Heart left ventricle (tissue), 13 donors: ENCODE results near the gene FAM163A.

Experiments used
- CTCF ChIP-seq, 12 donors: fragments of 200-600 bp; sonication (generic) in 4 of 12; IDR thresholded peaks; one replicate each; pipeline versions ENCODE4 v1.5.0 to v1.8.0; 2018 to 2022; ENCODE audit warnings: antibody characterized with exemption in 12 of 12, mild to moderate bottlenecking in 5 of 12
- POLR2A ChIP-seq, 2 donors: fragments of 450-650 bp; IDR thresholded peaks; one replicate each; pipeline ENCODE4 v1.6.1; 2017; ENCODE audit warnings: antibody characterized with exemption in 2 of 2, mild to moderate bottlenecking in 2 of 2, moderate library complexity in 2 of 2
- donor health status: ischemic (EF 13 %, LVEDD 7.1; RV severe dilation, severe dysfunction).
- donor health status: DM: no; HTN: yes; CAD: no.
- donor health status: DM: no; HTN: no; CAD: no.
- donor health status: ischemic (EF 25% LVEDD 6.9; RV normal size, moderate dysfunction).
- donor health status: ischemic (EF 25% LVEDD 5.7; RV mildly dilated, moderate dysfunction).
- donor health status: ischemic (EF 35%, LVEDD 5.7; RV mildly dilated, moderate dysfunction).
- donor health status: nonischemic (EF 11% LVEDD 7.7; RV severe dilation, severe dysfunction).
- donor health status: DM: yes; HTN: yes; CAD: no.
- donor health status: PGD.
- donor health status: ischemic (EF 29% LVEDD 5.4; RV normal size, mild dysfunction).
- donor health status: nonischemic (EF 23%, LVEDD 6.1; RV moderate dilation, normal function).

- TF ChIP-seq CTCF (IDR thresholded peaks at IDR 0.05) (no peak), POLR2A (IDR thresholded peaks at IDR 0.05) (no peak)
These were observed 79.0 kb downstream of the FAM163A start for GRCh38 chr1:179822065-179822464.
